GM12873 (cell line): ENCODE measurements around the gene CRYGD.
"Not testable (repeated sequence)": the region's sequence is repeated elsewhere in the genome, so short reads cannot be mapped to it uniquely, and the experiment has no call there.

ENCODE experiments used
- CTCF ChIP-seq: IDR thresholded peaks from 2 replicates; pipeline ENCODE4 v1.5.1; 2012; ENCODE audit warnings: low read depth, mild to moderate bottlenecking, moderate library complexity, low read length, control low read depth; ENCODE audit not compliant: insufficient read depth; ENCODE audit errors: missing control alignments

The CRYGD gene

DNA sequence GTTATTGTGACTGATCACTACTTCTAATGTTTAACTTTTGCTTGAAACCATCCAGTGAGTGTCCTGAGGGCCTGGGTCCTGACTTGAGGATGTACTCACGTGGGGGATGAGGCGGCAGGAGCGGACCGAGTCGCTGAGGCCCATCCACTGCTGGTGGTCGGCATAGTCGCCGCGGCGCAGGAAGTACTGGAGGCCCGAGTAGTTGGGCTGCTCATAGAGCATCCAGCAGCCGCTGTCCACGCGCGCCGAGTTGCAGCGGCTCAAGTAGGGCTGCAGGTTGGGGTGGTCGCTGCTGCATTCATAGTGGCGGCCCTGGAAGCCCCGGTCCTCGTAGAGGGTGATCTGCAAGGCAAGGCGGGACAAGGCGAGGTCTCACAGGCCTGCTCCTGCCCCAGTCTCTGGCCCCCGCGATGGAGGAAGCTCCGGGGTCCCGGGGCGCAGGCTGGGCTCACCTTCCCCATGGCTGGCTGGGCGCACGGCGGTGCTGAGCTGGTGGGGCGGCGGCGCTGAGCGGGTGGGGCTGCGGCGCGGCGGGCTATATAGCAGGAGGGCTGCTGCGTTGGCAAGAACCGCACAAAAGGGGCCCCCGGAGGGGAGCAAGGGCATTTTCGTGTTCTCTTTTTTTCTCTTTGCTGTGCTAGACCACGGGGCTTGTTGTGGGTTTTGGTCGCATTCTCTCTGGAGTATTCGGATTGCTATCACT is at the start of gene CRYGD:
TSS of gene CRYGD (minus strand) at position 512 of the 703 bp plus-strand sequence. CDS start at position 461, 51 bp downstream.
- not testable (repeated sequence) for TF ChIP-seq CTCF

DNA sequence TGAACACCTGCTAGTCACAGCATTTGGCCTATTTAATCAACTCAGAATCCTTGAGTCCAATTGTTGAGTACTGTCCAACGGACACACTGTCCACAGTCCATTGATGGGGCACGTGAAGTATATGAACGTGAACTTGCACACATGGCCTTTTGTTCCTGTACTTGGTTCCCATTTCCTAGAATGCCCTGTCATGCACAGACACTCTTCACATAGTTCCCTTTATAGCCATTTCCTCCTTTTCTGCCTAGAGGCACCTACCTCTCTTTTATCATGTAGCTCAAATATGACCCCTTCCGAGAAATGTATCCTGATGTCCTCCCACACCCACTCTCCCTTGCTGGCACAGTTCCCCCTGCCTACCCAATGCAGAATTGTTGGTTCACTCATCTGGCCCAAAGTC is 47.8 kb upstream of the CRYGD start:
- TF ChIP-seq CTCF, result no peak

DNA sequence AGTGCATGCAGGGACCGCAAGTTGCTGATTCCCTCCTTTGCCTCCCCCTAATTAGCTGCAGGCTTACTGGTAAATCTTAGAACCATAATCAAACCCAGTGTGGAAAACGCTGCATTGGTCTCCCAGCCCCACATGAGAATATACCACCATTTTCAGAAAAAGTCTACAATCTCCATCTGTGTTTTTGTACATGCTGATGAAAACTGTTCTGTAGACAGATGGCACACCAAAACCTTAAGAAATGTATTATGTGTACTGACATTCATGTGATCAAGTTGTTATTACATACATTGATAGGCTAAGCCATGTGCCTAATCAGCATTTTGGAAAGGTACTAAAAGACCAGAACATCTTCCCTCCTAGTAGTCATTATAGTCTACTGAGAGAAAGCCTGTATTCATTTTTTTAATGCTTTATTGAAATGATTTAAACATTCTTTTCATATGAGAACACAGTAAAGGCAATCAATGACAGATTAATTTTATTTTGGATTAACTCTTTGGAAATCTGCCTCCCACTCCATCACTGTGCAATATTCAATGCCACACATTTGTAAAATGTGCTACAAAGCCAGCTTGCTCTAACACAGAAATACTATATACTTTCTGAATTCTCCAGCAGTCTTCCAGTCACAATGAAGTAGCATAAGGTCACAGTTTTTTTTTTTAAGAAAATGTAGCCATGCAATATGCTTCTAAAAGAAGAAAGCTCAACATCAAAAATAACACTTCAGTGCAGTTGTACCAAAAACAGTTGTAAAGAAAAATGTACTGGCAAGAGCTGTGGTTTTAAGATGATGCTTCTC is 40.8 kb upstream of the CRYGD start:
- no peak for TF ChIP-seq CTCF

GRCh38 chr2:208163489-208163888 is 39.2 kb upstream of the CRYGD start, which contains the start of gene CRYGA:
Gene CRYGA (minus strand): TSS chr2:208163589. CDS start chr2:208163556, 33 bp downstream.
- TF ChIP-seq CTCF, result no peak

GRCh38 chr2:208156439-208156838 is 32.1 kb upstream of the CRYGD start:
- TF ChIP-seq CTCF, result no peak

- no peak for TF ChIP-seq CTCF
Observed at GRCh38 chr2:208153156-208153555, 28.8 kb upstream of the CRYGD start.

- TF ChIP-seq CTCF, result no peak
Observed at GRCh38 chr2:208150956-208151355, 26.6 kb upstream of the CRYGD start.
